Inferior parietal cortex (tissue), 1 donor: ENCODE measurements around the gene TP53TG3F.
"Not testable (repeated sequence)": the region's sequence is repeated elsewhere in the genome, so short reads cannot be mapped to it uniquely, and the experiment has no call there.

Source experiments
- DNase-seq: peaks from one replicate; pipeline ENCODE4 v3.0.0-alpha.2; 2016; ENCODE audit errors: extremely low spot score

TP53TG3F gene

GRCh38 chr16:33459312-33459711 lies at the start of gene TP53TG3F:
Gene TP53TG3F (plus strand): TSS chr16:33459612. CDS start chr16:33459680, 68 bp downstream.
- not testable (repeated sequence) for DNase-seq

GRCh38 chr16:33491611-33492010 lies 32.2 kb downstream of the TP53TG3F start:
- DNase-seq = not testable (repeated sequence)

GRCh38 chr16:33507231-33507630 lies 47.8 kb downstream of the TP53TG3F start:
- DNase-seq = not testable (repeated sequence)

GRCh38 chr16:33509070-33509469 lies 49.7 kb downstream of the TP53TG3F start:
- DNase-seq = not testable (repeated sequence)

GRCh38 chr16:33509906-33510305 lies 50.5 kb downstream of the TP53TG3F start:
- DNase-seq = not testable (repeated sequence)
